Testis (tissue), 2 donors: ENCODE measurements around the gene CNKSR3.

Source experiments
- CTCF ChIP-seq, 3 experiments: fragments of 450-650 bp in 2 of 3; fragments of 200-600 bp in 1 of 3; sonication (generic) in 1 of 3; IDR thresholded peaks; one replicate each; pipeline ENCODE4 v1.5.1; 2016 to 2019; ENCODE audit warnings: antibody characterized with exemption in 3 of 3, mild to moderate bottlenecking in 2 of 3, moderate library complexity in 1 of 3
- POLR2A ChIP-seq: fragments of 450-650 bp; IDR thresholded peaks from one replicate; pipeline ENCODE4 v1.6.1; 2017; ENCODE audit warnings: antibody characterized with exemption, mild to moderate bottlenecking, moderate library complexity

DNA sequence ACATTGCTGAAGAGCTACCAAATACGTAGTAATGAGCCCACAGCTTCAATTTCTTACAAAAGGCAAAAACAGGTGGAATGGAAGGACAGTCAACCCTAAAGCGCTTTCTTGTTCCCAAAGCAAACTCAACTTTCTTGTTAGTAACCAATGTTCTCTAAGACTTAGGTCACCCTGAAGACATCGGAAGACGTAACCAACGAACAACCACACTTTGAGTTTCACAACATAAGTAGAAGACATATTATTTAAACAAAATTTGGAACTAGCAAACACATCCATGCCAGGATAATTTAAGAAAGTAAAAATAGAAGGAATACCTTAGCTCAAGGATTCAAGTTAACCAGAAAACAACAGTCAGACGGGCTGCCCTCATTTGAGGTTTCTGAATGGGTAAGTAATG lies 51.0 kb downstream of the CNKSR3 start:
- TF ChIP-seq CTCF (IDR thresholded peaks at IDR 0.05): no peak
- TF ChIP-seq POLR2A: no peak
